Dendritic cell treated with granulocyte-macrophage colony-stimulating factor and Interleukin-4, amounts not matched to agents 40 ng/mL and 50 ng/mL, for 4 days (primary cell): ENCODE results near the gene MICA.

ENCODE experiments used
- H3K27ac Mint-ChIP-seq: one replicate; pipeline ENCODE4 v1.8.0; 2022; ENCODE audit warnings: mild to moderate bottlenecking, mixed read lengths
- H3K27me3 Mint-ChIP-seq: one replicate; pipeline ENCODE4 v1.8.0; 2022; ENCODE audit warnings: mild to moderate bottlenecking, mixed read lengths
- H3K36me3 Mint-ChIP-seq: one replicate; pipeline ENCODE4 v1.8.0; 2022; ENCODE audit warnings: low read depth, mixed read lengths
- H3K4me1 Mint-ChIP-seq: one replicate; pipeline ENCODE4 v1.8.0; 2022; ENCODE audit warnings: low read depth, mixed read lengths
- H3K4me3 Mint-ChIP-seq: one replicate; pipeline ENCODE4 v1.8.0; 2022; ENCODE audit warnings: mild to moderate bottlenecking, moderate library complexity, mixed read lengths
- H3K9me3 Mint-ChIP-seq: one replicate; pipeline ENCODE4 v1.8.0; 2022; ENCODE audit warnings: mixed read lengths
- intact Hi-C: fragments of 100-400 bp; cut with micrococcal nuclease; formaldehyde crosslinking; loops from one replicate; pipeline ENCODE4 v1.15.0; 2022

MICA gene

DNA sequence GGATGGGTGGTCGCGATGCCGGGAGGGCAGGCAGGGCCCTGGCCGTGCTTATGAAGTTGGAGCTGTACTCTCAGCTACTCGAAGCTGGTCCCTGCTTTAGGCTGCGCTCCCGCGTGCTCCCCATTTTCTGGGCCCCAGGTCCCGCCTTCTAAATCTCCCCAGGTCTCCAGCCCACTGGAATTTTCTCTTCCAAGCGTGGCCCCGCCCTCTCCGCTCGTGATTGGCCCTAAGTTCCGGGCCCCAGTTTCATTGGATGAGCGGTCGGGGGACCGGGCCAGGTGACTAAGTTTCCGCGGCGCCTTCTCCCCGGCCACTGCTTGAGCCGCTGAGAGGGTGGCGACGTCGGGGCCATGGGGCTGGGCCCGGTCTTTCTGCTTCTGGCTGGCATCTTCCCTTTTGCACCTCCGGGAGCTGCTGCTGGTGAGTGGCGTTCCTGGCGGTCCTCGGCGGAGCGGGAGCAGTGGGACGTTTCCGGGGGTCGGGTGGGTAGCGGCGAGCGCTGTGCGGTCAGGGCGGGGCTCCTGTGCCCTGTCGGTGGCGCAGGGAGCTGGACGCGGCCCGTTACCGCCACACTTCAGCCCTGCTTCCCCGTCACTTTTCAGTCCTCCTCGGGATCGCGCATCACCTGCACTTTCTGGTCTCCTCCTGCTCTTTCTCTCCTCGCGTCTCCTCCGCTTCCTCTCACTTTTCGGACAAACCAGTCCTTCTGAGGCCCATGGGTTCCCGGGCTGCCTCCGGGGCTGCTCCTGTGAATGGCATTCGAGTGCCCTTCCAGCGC, at the start of gene MICA:
Gene MICA (plus strand): TSS at position 313 of the 778 bp plus-strand sequence. CDS start 38 bp downstream, at position 351.
- H3K9me3 Mint-ChIP-seq, result no peaks in the 10 kb centered on the region
- H3K4me3 Mint-ChIP-seq, result peak within 1 kb of the TSS; percentile 83
- no peaks in the 10 kb centered on the region for H3K27me3 Mint-ChIP-seq
- peaks cover 23% of the 10 kb centered on the region for H3K36me3 Mint-ChIP-seq
- peaks cover 76% of the 10 kb centered on the region for H3K4me1 Mint-ChIP-seq
- intact Hi-C loops, result no loop called here
- H3K27ac Mint-ChIP-seq, result peak within 1 kb of the TSS; percentile 81

DNA sequence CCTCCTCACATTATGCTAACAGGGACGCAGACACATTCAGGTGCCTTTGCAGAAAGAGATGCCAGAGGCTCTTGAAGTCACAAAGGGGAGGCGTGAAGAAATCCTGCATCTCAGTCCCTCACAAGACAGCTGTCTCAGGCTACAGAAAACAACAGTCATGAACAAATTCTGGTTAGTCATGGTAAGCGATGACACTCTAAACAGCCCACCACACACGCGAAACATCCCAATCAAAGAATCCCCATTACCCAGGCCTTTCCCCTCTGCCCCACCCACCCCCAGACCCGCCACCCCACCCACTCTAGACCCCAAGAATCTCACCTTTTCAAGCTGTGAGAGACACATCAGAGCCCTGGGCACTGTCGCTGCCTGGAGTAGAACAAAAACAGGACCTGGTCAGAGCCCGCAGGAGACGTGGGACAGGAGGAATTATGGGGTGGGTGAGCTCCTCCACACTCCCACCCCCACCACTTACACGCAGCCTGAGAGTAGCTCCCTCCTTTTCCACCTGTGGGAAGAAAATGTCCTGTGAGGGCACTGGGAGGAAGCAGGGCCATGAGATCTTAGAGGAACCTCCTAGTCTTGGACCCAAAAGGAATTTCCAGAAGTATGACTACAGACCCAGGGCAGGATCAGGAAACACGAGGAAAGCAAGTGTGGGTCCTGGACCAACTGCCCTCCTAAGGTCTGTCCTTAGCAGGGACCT, 49.1 kb upstream of the MICA start:
- Mint-ChIP-seq H3K36me3 (peaks cover 49% of the 10 kb centered on the region), H3K9me3 (no peaks in the 10 kb centered on the region), H3K4me1 (peaks cover 60% of the 10 kb centered on the region), H3K27me3 (no peaks in the 10 kb centered on the region), H3K27ac (peak overlapping the region; percentile 98), H3K4me3 (peak overlapping the region; percentile 91)
- intact Hi-C loops, result no loop called here

DNA sequence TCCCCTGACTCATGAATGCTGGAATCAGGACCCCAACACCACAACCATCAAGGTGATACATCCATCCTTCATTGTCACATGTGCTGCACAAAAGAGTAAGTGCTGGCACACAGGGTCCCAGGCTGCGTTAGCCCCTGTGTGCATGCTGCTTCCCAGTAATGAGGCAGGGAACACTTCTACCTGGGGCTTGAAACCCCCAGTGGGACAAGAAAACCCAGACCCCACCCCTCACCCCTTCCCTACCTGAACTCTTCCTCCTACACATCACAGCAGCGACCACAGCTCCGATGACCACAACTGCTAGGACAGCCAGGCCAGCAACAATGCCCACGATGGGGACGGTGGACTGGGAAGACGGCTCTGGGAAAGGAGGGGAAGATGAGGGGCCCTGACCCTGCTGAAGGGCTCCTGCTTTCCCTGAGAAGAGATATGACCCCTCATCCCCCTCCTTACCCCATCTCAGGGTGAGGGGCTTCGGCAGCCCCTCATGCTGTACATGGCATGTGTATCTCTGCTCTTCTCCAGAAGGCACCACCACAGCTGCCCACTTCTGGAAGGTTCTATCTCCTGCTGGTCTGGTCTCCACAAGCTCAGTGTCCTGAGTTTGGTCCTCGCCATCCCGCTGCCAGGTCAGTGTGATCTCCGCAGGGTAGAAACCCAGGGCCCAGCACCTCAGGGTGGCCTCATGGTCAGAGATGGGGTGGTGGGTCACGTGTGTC, 48.4 kb upstream of the MICA start:
- Mint-ChIP-seq H3K27ac (peak overlapping the region; percentile 98), H3K9me3 (no peaks in the 10 kb centered on the region), H3K4me1 (peaks cover 61% of the 10 kb centered on the region), H3K27me3 (no peaks in the 10 kb centered on the region), H3K36me3 (peaks cover 49% of the 10 kb centered on the region), H3K4me3 (peak overlapping the region; percentile 91)
- intact Hi-C loops, result no loop called here

DNA sequence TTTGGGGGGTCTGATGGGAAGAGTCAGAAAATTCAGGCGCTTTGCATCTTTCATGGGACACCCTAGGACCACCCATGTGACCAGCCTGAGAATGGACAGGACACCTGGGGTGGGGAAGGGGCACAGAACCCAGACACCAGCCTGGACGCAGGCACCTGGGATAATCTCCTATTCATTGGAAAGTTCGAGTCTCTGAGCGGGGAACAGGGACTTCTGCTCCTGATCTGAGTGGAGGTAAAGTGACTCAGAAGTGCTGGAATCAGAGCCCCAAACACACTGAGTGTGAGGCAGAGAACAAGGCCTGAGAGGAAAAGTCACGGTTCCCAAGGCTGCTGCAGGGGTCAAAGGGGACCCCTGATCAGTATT, 47.8 kb upstream of the MICA start:
- intact Hi-C loops, result no loop called here
- Mint-ChIP-seq H3K27ac (peak overlapping the region; percentile 98), H3K36me3 (peaks cover 49% of the 10 kb centered on the region)

DNA sequence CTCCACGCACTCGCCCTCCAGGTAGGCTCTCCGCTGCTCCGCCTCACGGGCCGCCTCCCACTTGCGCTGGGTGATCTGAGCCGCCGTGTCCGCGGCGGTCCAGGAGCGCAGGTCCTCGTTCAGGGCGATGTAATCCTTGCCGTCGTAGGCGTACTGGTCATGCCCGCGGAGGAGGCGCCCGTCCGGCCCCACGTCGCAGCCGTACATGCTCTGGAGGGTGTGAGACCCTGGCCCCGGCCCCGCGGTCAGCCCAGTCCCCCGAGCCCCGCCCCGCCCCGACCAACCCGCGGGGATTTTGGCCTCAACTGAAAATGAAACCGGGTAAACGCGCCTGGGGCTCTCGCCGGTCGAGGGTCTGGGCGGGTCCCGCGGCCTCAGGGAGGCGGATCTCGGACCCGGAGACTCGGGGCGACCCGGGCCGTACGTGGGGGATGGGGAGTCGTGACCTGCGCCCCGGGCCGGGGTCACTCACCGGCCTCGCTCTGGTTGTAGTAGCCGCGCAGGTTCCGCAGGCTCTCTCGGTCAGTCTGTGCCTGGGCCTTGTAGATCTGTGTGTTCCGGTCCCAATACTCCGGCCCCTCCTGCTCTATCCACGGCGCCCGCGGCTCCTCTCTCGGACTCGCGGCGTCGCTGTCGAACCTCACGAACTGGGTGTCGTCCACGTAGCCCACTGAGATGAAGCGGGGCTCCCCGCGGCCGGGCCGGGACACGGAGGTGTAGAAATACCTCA, 47.0 kb upstream of the MICA start:
- peaks cover 2% of the 10 kb centered on the region for H3K27me3 Mint-ChIP-seq
- H3K4me1 Mint-ChIP-seq, result peaks cover 61% of the 10 kb centered on the region
- peaks cover 49% of the 10 kb centered on the region for H3K36me3 Mint-ChIP-seq
- H3K9me3 Mint-ChIP-seq, result peaks cover 8% of the 10 kb centered on the region
- peak overlapping the region; percentile 91 for H3K4me3 Mint-ChIP-seq
- intact Hi-C loops, result no loop called here
- peak overlapping the region; percentile 98 for H3K27ac Mint-ChIP-seq

More for the DNA sequence above, 47.8 kb upstream of the MICA start:
- Mint-ChIP-seq H3K4me3 (peak overlapping the region; percentile 91), H3K27me3 (no peaks in the 10 kb centered on the region), H3K4me1 (peaks cover 61% of the 10 kb centered on the region), H3K9me3 (peaks cover under 1% of the 10 kb centered on the region)

DNA sequence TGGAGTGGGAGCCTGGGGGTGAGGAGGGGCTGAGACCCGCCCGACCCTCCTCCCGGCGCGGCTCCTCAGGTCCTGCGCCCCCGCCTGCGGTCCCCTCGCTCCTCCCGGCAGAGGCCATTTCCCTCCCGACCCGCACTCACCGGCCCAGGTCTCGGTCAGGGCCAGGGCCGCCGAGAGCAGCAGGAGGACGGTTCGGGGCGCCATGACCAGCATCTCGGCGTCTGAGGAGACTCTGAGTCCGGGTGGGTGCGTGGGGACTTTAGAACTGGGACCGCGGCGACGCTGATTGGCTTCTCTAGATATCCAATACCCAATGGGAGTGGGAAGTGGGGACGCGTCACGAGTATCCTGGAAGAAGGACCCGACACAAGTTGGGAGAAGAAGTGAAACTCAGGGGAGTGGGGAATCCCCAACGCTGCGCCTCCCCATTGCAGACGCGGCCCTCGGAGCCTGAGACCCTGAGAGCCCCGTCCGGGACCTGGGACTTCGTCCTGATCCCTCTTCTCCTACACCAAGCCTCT, 46.4 kb upstream of the MICA start, which contains the start of gene HLA-B:
Gene HLA-B (minus strand): TSS at position 234 of the 521 bp plus-strand sequence. CDS start 21 bp downstream, at position 213.
- H3K27ac Mint-ChIP-seq, result peak within 1 kb of the TSS; percentile 98
- peak within 1 kb of the TSS; percentile 91 for H3K4me3 Mint-ChIP-seq
- peaks cover 49% of the 10 kb centered on the region for H3K36me3 Mint-ChIP-seq
- H3K9me3 Mint-ChIP-seq, result peaks cover 8% of the 10 kb centered on the region
- H3K4me1 Mint-ChIP-seq, result peaks cover 60% of the 10 kb centered on the region
- intact Hi-C loops, result no loop called here
- H3K27me3 Mint-ChIP-seq, result peaks cover 3% of the 10 kb centered on the region

DNA sequence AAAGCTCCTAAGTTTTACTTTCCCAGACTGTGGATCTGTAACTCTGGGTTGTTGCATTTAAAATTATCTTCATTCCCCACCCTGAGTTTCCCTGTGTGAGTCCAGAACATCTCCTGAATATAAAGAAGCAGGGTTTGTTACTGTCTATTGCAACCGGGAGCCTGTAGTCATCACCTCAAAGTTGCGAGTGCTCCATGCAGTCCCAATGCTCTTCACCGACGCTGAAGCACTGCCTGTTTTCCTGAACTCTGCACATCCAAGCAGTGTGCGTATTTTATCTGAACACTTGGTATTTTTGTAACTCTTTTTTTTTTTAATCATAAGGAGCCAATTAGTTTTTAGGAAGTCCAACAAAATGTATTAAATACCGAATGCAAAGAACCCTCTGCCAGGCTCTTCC, 45.5 kb upstream of the MICA start:
- Mint-ChIP-seq H3K27ac (peak overlapping the region; percentile 98), H3K9me3 (peaks cover 8% of the 10 kb centered on the region), H3K4me3 (peak overlapping the region; percentile 91), H3K4me1 (peaks cover 51% of the 10 kb centered on the region), H3K27me3 (peaks cover 3% of the 10 kb centered on the region), H3K36me3 (peaks cover 41% of the 10 kb centered on the region)
- intact Hi-C loops, result no loop called here

DNA sequence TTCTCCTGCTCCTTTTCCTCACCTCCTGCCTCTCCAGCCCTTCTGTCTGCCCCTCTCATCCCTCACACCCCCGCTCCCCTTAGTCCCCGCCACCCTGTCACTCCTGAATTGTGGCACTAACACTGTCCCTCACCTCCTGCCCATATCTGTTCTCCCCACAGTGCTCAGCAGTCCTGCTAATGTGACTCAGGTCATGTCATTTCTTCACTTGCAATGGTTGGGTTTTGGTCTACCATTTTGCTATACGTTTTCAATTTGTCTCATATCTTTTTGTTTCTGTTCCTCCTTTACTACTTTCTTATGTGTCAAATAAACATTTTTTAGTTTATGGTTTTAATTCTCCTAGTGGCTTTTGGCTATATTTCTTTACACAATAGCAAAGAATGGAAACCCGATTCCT, 45.1 kb upstream of the MICA start:
- Mint-ChIP-seq H3K9me3 (peaks cover 8% of the 10 kb centered on the region), H3K27me3 (peaks cover 3% of the 10 kb centered on the region), H3K36me3 (peaks cover 37% of the 10 kb centered on the region), H3K4me1 (peaks cover 47% of the 10 kb centered on the region), H3K4me3 (peak overlapping the region; percentile 91), H3K27ac (peak overlapping the region; percentile 98)
- intact Hi-C loops, result no loop called here

DNA sequence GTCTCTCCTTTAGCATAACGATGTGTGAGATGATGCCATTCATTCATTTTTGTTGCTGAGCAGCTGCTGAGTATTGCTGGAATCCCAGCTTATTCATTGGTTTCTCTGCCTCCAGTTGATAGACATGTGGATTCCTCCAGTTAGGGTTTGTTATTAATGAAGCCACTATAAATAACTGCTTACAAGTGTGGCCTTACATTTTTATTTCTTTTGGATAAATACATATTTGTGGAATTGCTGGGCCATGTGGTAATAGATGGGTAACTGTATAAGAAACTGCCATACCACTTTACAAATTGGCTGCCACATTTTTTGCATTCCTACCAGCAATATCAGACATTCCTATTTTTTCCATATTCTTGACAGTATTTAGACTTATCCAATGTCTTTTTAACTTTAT, 43.8 kb upstream of the MICA start:
- Mint-ChIP-seq H3K9me3 (peaks cover 8% of the 10 kb centered on the region), H3K4me3 (no peak overlapping the region), H3K27ac (peak overlapping the region; percentile 56), H3K27me3 (peaks cover 3% of the 10 kb centered on the region), H3K36me3 (peaks cover 24% of the 10 kb centered on the region), H3K4me1 (peaks cover 43% of the 10 kb centered on the region)
- intact Hi-C loops, result no loop called here

DNA sequence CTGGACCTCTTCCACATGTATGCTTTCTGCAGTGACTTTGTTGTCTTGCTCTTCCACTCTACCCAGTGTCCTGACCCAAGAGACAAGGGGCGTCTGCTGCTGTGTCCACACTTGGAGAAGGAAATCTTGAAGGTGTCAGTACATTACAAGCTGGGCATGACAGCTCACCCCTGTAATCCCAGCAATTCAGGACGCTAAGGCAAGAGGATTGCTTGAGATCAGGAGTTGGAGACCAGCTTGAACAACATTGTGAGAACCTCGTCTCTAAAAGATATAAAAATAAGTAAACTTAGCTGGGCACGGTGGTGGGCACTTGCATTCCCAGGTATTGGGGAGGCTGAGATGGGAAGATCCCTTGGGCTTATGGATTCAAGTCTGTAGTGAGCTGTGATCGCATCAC, 40.6 kb upstream of the MICA start:
- Mint-ChIP-seq H3K4me3 (no peak overlapping the region), H3K27ac (no peak overlapping the region), H3K27me3 (peaks cover 22% of the 10 kb centered on the region), H3K4me1 (peaks cover 31% of the 10 kb centered on the region), H3K36me3 (no peaks in the 10 kb centered on the region), H3K9me3 (peaks cover 8% of the 10 kb centered on the region)
- intact Hi-C loops, result no loop called here

DNA sequence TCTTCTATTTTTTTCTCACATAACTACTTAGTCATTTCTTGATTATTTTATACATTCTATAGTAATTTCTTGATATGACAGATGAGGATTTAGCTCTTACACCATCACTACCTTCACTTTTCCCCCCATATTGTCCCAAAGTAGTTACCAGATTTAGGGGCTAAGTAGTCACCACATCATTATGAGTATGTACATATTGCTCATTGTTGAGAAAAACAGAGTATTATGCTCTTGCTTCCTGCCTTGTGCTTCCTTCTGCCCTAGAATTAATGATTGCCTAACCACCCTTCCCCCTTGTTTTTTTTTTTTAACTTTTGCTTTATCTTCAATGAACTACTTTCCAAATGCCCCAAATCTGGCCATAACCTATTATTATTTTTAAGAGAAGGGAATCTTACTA, 39.6 kb upstream of the MICA start:
- H3K4me3 Mint-ChIP-seq, result no peak overlapping the region
- H3K4me1 Mint-ChIP-seq, result peaks cover 22% of the 10 kb centered on the region
- peaks cover 8% of the 10 kb centered on the region for H3K9me3 Mint-ChIP-seq
- no peaks in the 10 kb centered on the region for H3K36me3 Mint-ChIP-seq
- H3K27me3 Mint-ChIP-seq, result peaks cover 26% of the 10 kb centered on the region
- H3K27ac Mint-ChIP-seq, result no peak overlapping the region
- intact Hi-C loops, result no loop called here

DNA sequence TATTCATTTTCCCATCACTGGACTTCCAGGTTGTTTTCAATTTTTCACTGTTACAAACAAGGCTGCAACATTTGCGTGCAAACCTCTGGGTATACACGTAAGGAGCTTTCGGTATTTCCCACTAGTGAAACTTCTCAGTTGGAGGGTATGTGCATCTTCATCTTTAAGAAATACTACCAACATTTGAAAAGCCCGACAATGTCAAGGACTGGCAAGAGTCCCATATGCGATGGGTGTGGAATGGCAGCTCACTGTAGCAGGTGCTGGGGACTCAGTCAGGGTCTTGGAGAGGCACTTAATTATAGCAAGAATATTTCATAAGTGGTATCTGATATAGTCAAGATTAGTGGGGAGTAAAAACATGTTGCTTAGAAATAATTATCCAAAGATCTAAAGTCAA, 37.5 kb upstream of the MICA start:
- Mint-ChIP-seq H3K36me3 (no peaks in the 10 kb centered on the region), H3K4me3 (no peak overlapping the region), H3K27ac (no peak overlapping the region), H3K4me1 (peaks cover 16% of the 10 kb centered on the region), H3K9me3 (peaks cover 4% of the 10 kb centered on the region), H3K27me3 (peaks cover 38% of the 10 kb centered on the region)
- intact Hi-C loops, result loop anchor here (2.0 to 5.0 kb wide), 2 partner anchors 94 to 229 kb away; partner anchors contain the start of gene HLA-C
